ENCODE results near the gene KIFC1. TPM values are rescaled to one million over a fixed set of nuclear protein-coding genes. Genes with fewer than 3 reads are reported as not detected.
"Not testable (repeated sequence)": the region's sequence is repeated elsewhere in the genome, so short reads cannot be mapped to it uniquely, and the experiment has no call there.

Gene KIFC1
- total RNA-seq, 1 donor from 2014 or later: not detected

- no peaks in the 10 kb centered on the region for H3K27me3 ChIP-seq
- no peak overlapping the region for H3K4me3 ChIP-seq
- TF ChIP-seq CTCF (IDR thresholded peaks at IDR 0.05): no peak
- H3K36me3 ChIP-seq: no peaks in the 10 kb centered on the region
- H3K4me1 ChIP-seq: no peaks in the 10 kb centered on the region
- DNase-seq (ENCODE audit: low spot score in 2 of 2): no peak
- intact Hi-C loops (cut with DNase I): no loop called here
- no peaks in the 10 kb centered on the region for H3K9me3 ChIP-seq
- H3K27ac ChIP-seq: no peak overlapping the region
Measured at GRCh38 chr6:33367009-33367714, 24.5 kb upstream of the KIFC1 start.

GRCh38 chr6:33367715-33368025, 24.0 kb upstream of the KIFC1 start:
- intact Hi-C loops (cut with DNase I); H3K27me3 ChIP-seq; H3K27ac ChIP-seq; H3K4me3 ChIP-seq; DNase-seq (ENCODE audit: low spot score in 2 of 2); H3K36me3 ChIP-seq; H3K9me3 ChIP-seq; H3K4me1 ChIP-seq: not testable (repeated sequence)

GRCh38 chr6:33371901-33372300, 19.7 kb upstream of the KIFC1 start:
- H3K27me3 ChIP-seq; H3K9me3 ChIP-seq; H3K4me3 ChIP-seq; DNase-seq (ENCODE audit: low spot score in 2 of 2); H3K27ac ChIP-seq; intact Hi-C loops (cut with DNase I); H3K36me3 ChIP-seq: not testable (repeated sequence)
- peaks cover 0 to 14% of the 10 kb centered on the region in 2 donors for H3K4me1 ChIP-seq

- H3K27me3 ChIP-seq: no peaks in the 10 kb centered on the region
- H3K9me3 ChIP-seq: no peaks in the 10 kb centered on the region
- no peak for DNase-seq (ENCODE audit: low spot score in 2 of 2)
- peaks cover 0 to 14% of the 10 kb centered on the region in 2 donors for H3K4me1 ChIP-seq
- no peak overlapping the region for H3K27ac ChIP-seq
- no peak for TF ChIP-seq CTCF (IDR thresholded peaks at IDR 0.05)
- intact Hi-C loops (cut with DNase I): no loop called here
- no peak overlapping the region for H3K4me3 ChIP-seq
- H3K36me3 ChIP-seq: no peaks in the 10 kb centered on the region
Measured at GRCh38 chr6:33372526-33373123, 19.0 kb upstream of the KIFC1 start.

- Histone ChIP-seq H3K9me3 (no peaks in the 10 kb centered on the region), H3K27ac (peak overlapping the region; percentile 4 to 58), H3K4me3 (no peak overlapping the region), H3K27me3 (no peaks in the 10 kb centered on the region), H3K4me1 (peaks cover 0 to 14% of the 10 kb centered on the region in 2 donors), H3K36me3 (no peaks in the 10 kb centered on the region)
- DNase-seq (ENCODE audit: low spot score in 2 of 2): no peak
- TF ChIP-seq CTCF (IDR thresholded peaks at IDR 0.05): no peak
- intact Hi-C loops (cut with DNase I): no loop called here
Measured at GRCh38 chr6:33373960-33374910, 17.4 kb upstream of the KIFC1 start.

GRCh38 chr6:33375143-33375671, 16.4 kb upstream of the KIFC1 start:
- peaks cover 0 to 14% of the 10 kb centered on the region in 2 donors for H3K4me1 ChIP-seq
- TF ChIP-seq CTCF (IDR thresholded peaks at IDR 0.05): no peak
- H3K4me3 ChIP-seq: peak overlapping the region in 1 of 2 donors; percentile 7

More at GRCh38 chr6:33375143-33375671, 16.4 kb upstream of the KIFC1 start:
- intact Hi-C loops (cut with DNase I): no loop called here
- DNase-seq (ENCODE audit: low spot score in 2 of 2): peak; percentile 40 to 90
- H3K27me3 ChIP-seq: no peaks in the 10 kb centered on the region
- no peaks in the 10 kb centered on the region for H3K9me3 ChIP-seq
- peak overlapping the region; percentile 34 to 58 for H3K27ac ChIP-seq
- H3K36me3 ChIP-seq: no peaks in the 10 kb centered on the region
